Ishikawa (cell line): Measurements from ENCODE around the gene ICA1L.

Experiments
- CEBPB ChIP-seq: IDR thresholded peaks from 2 replicates; pipeline ENCODE4 v1.6.1; 2012
- CREB1 ChIP-seq: IDR thresholded peaks from 2 replicates; pipeline ENCODE4 v1.6.1; 2012; ENCODE audit warnings: low read depth
- EGR1 ChIP-seq: IDR thresholded peaks from 2 replicates; pipeline ENCODE4 v1.6.1; 2012
- EP300 ChIP-seq: IDR thresholded peaks from 2 replicates; pipeline ENCODE4 v1.6.1; 2012; ENCODE audit warnings: borderline replicate concordance
- MAX ChIP-seq: IDR thresholded peaks from 2 replicates; pipeline ENCODE4 v1.6.1; 2012
- NFIC ChIP-seq: IDR thresholded peaks from 2 replicates; pipeline ENCODE4 v1.6.1; 2012
- RAD21 ChIP-seq: IDR thresholded peaks from 2 replicates; pipeline ENCODE4 v1.6.1; 2012; ENCODE audit warnings: low read depth
- REST ChIP-seq: IDR thresholded peaks from 2 replicates; pipeline ENCODE4 v1.6.1; 2012; ENCODE audit warnings: low read depth, mild to moderate bottlenecking
- TAF1 ChIP-seq: IDR thresholded peaks from 2 replicates; pipeline ENCODE4 v1.6.1; 2012; ENCODE audit warnings: low read depth, mild to moderate bottlenecking
- TCF12 ChIP-seq: IDR thresholded peaks from 2 replicates; pipeline ENCODE4 v1.6.1; 2012; ENCODE audit warnings: low read depth
- TEAD4 ChIP-seq: IDR thresholded peaks from 2 replicates; pipeline ENCODE4 v1.6.1; 2012
- USF1 ChIP-seq: IDR thresholded peaks from 2 replicates; pipeline ENCODE4 v1.6.1; 2012
- YY1 ChIP-seq: IDR thresholded peaks from 2 replicates; pipeline ENCODE4 v1.6.1; 2012; ENCODE audit warnings: low read depth
- ZBTB7A ChIP-seq: IDR thresholded peaks from 2 replicates; pipeline ENCODE4 v1.6.1; 2012; ENCODE audit warnings: low read depth

GRCh38 chr2:202763916-202764315 is 107.7 kb downstream of the ICA1L start:
- TF ChIP-seq EP300 = no peak
- TF ChIP-seq ZBTB7A = no peak
- TF ChIP-seq CREB1 = no peak
- no peak for TF ChIP-seq NFIC
- no peak for TF ChIP-seq MAX
- TF ChIP-seq CEBPB = no peak
- no peak for TF ChIP-seq TEAD4
- TF ChIP-seq EGR1 = no peak
- no peak for TF ChIP-seq TAF1
- TF ChIP-seq RAD21 = no peak
- no peak for TF ChIP-seq REST
- no peak for TF ChIP-seq YY1
- no peak for TF ChIP-seq TCF12
- TF ChIP-seq USF1 = no peak
